Measurements from ENCODE around the gene GLUL. TPM values are rescaled to one million over a fixed set of nuclear protein-coding genes. Genes with fewer than 3 reads are reported as not detected.

GLUL gene
- over 10,000 TPM in 1 of 4 donors, 1,000 to 10,000 TPM in 3; 5,859 to 11,803 (median 7,908) TPM for total RNA-seq

DNA sequence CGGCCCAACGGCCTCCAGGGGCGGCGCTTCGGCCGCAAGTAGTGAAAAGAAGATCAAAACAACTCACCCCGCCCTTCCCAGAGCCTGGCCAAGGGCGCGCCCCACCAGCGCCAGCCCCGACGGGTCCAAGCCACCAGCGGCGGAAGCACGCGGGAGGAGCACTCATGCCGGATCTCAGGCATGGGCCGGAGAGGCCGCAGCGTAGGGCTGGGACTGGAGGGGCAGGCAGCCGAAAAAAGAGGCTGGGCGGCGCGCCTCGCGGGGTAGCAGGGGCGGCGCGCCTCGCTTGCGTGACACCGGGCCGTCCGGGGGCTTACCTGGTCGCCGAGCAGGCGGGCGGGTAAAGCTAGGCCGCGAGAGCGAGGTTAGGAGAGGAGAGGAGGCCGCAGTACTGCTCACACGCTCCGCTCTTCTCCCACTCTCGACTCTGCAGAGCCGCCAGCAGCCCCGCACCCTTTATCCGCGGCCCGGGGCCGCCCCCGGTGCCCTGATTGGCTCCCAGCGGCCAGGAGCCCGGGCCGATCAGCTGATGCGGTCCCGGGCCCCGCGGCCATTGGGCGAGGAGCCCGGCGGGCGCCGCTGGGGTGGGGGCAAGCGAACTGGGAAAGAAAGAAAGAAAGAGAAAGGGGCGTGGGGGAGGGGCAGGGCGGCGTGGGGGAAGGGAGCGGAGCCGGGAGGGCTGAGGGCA is at the start of gene GLUL:
TSS of gene GLUL (minus strand) at position 429 of the 688 bp plus-strand sequence. CDS start 3,053 bp downstream, outside the sequence.
- H3K27ac ChIP-seq: peak within 1 kb of the TSS; percentile 93 to 99 (median 97)
- H3K4me3 ChIP-seq: peak within 1 kb of the TSS; percentile 67 to 100 (median 94)
- peak; percentile 92 to 95 for DNase-seq (ENCODE audit: low spot score in 2 of 2)
- H3K9me3 ChIP-seq: no peaks in the 10 kb centered on the region
- no peaks in the 10 kb centered on the region for H3K27me3 ChIP-seq
- peak; percentile 45 to 100 for TF ChIP-seq EP300 (IDR thresholded peaks at IDR 0.05)
- TF ChIP-seq POLR2A (IDR thresholded peaks at IDR 0.05): peak; percentile 100
- peak in 2 of 5 experiments; percentile 44 to 46 for TF ChIP-seq CTCF (IDR thresholded peaks at IDR 0.05)
- 1 to 2% methylated on average over 20 to 63 of the region's 70 CpGs for WGBS, 2 donors
- H3K4me1 ChIP-seq: peaks cover 0 to 64% (median 33%) of the 10 kb centered on the region in 4 donors
- peaks cover 6 to 46% (median 17%) of the 10 kb centered on the region in 3 donors for H3K36me3 ChIP-seq

DNA sequence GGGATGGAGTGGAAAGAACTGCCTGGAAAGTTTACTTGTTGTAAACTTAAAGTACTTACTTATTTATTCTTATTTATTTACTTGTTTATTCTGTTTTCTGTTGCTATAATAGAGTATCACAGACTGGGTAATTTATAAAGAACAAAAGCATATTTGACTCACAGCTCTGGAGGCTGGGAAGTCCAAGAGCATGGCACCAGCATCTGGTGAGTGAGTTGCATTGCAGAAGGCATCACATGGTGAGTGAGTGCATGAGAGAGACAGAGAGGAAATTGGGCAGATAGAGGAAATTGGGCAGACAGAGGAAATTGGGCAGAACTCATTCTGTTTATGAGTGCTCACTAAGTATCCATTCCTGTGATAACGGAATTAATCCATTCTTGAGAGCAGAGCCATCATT is 46.7 kb upstream of the GLUL start:
- no peaks in the 10 kb centered on the region for H3K4me1 ChIP-seq
- TF ChIP-seq CTCF (IDR thresholded peaks at IDR 0.05) (no peak), POLR2A (IDR thresholded peaks at IDR 0.05) (no peak)
- no peak overlapping the region for H3K27ac ChIP-seq
- WGBS, 2 donors: 90 to 92% methylated on average over 1 of the region's 1 CpG
- H3K36me3 ChIP-seq: no peaks in the 10 kb centered on the region
- DNase-seq (ENCODE audit: low spot score in 2 of 2): no peak
- H3K4me3 ChIP-seq: no peak overlapping the region
- no peaks in the 10 kb centered on the region for H3K27me3 ChIP-seq
- H3K9me3 ChIP-seq: peaks cover 0 to 22% (median 0%) of the 10 kb centered on the region in 4 donors

GRCh38 chr1:182433580-182433979 is 42.0 kb upstream of the GLUL start:
- TF ChIP-seq EP300 (IDR thresholded peaks at IDR 0.05) (no peak), POLR2A (IDR thresholded peaks at IDR 0.05) (no peak), CTCF (IDR thresholded peaks at IDR 0.05) (no peak)
- WGBS, 2 donors: 88 to 100% methylated on average over 1 of the region's 1 CpG
- Histone ChIP-seq H3K36me3 (no peaks in the 10 kb centered on the region), H3K27me3 (no peaks in the 10 kb centered on the region), H3K4me1 (no peaks in the 10 kb centered on the region), H3K27ac (no peak overlapping the region), H3K9me3 (peaks cover 0 to 9% (median 0%) of the 10 kb centered on the region in 4 donors), H3K4me3 (no peak overlapping the region)
- no peak for DNase-seq (ENCODE audit: low spot score in 2 of 2)

DNA sequence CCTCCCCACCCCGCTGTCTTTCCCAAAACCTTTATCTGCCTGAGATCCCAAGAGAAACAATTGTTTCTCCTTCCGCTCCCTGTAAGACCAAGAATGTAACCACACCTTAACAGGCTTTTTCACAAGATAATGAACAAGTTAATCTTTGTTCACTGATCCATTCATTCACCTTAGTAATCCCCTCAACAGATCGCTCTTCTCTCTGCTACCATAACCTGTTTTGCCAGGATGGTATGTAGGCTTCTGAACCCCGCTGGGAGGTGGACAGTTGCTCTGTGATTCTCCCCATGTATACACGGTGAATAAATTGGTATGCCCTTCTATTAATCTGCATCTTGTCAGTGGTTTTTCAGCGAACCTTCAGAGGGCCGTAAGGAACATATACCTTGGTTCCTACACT is 39.7 kb upstream of the GLUL start:
- H3K27ac ChIP-seq: no peak overlapping the region
- DNase-seq (ENCODE audit: low spot score in 2 of 2): no peak
- H3K36me3 ChIP-seq: no peaks in the 10 kb centered on the region
- no peaks in the 10 kb centered on the region for H3K4me1 ChIP-seq
- no peak overlapping the region for H3K4me3 ChIP-seq
- TF ChIP-seq POLR2A (IDR thresholded peaks at IDR 0.05): no peak
- TF ChIP-seq EP300 (IDR thresholded peaks at IDR 0.05): no peak
- H3K27me3 ChIP-seq: no peaks in the 10 kb centered on the region
- no peaks in the 10 kb centered on the region for H3K9me3 ChIP-seq
- WGBS, 2 donors: 78 to 82% methylated on average over 7 of the region's 7 CpGs

DNA sequence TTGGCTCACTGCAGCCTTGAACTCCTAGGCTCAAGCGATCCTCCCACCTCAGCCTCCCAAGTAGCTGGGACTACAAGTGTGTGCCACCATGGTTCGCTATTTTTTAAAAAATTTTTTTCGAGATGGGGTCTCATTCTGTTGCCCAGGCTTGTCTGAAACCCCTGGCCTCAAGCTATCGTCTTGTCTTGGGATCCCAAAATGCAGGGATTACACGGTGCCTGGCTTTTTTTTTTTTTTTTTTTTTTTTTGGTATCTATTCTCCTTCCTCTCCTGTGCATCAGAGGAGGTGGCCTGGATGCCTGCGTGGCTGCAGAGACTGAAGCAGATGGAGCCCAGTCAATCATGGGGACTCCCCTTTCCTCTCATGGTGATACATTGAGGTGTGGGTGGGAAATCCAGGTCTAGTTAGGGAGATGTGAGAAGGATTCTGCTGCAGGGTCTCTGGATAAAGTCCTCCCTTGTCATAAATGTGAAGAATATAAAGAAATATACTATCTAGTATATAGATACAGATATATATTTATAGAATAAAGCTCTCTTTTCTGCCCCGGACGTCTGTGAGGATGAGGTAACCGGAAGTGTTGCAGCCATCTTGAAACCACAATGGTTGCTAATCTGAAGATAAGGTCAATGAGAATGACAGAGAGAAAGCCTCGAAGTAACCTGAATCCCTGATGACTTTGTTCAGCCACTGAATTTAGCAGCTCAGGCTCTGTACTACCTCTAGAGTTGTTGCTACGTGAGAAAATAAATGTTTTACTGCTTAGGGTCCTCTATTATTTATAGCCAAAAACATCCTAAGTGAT is 38.9 kb upstream of the GLUL start:
- no peaks in the 10 kb centered on the region for H3K9me3 ChIP-seq
- no peak overlapping the region for H3K27ac ChIP-seq
- 74 to 78% methylated on average over 11 of the region's 11 CpGs for WGBS, 2 donors
- H3K27me3 ChIP-seq: no peaks in the 10 kb centered on the region
- H3K36me3 ChIP-seq: no peaks in the 10 kb centered on the region
- H3K4me3 ChIP-seq: no peak overlapping the region
- DNase-seq (ENCODE audit: low spot score in 2 of 2): no peak
- TF ChIP-seq POLR2A (IDR thresholded peaks at IDR 0.05) (no peak), EP300 (IDR thresholded peaks at IDR 0.05) (no peak), CTCF (IDR thresholded peaks at IDR 0.05) (no peak)
- H3K4me1 ChIP-seq: no peaks in the 10 kb centered on the region

Measured in tibial nerve (tissue), 4 donors.